Measurements from ENCODE around the gene IER3. TPM values are rescaled to one million over a fixed set of nuclear protein-coding genes. Genes with fewer than 3 reads are reported as not detected.

The IER3 gene
- total and polyA plus RNA-seq, 9 of the 15 experiments (the other 6 are each of a cell fraction or from before 2014, with no cell fraction given) = 1.5 to 30.0 (median 11.5) TPM

- peak; percentile 92 for TF ChIP-seq NKRF (IDR thresholded peaks at IDR 0.05; ENCODE audit: borderline replicate concordance)
- peak; percentile 58 for TF ChIP-seq HNRNPK (IDR thresholded peaks at IDR 0.05; ENCODE audit: low read depth, low read length, poor library complexity, severe bottlenecking)
- peak; percentile 94 for TF ChIP-seq ZNF384 (IDR thresholded peaks at IDR 0.05; ENCODE audit: low read depth, low read length)
- TF ChIP-seq RBM15 (IDR thresholded peaks at IDR 0.05; ENCODE audit: insufficient read depth, low read length) = no peak
- TF ChIP-seq GTF2B (IDR thresholded peaks at IDR 0.05; ENCODE audit: extremely low read depth, insufficient read length) = no peak
- peak; percentile 53 for TF ChIP-seq MTA3 (IDR thresholded peaks at IDR 0.05; ENCODE audit: borderline replicate concordance)
- TF ChIP-seq, protein P1, sequence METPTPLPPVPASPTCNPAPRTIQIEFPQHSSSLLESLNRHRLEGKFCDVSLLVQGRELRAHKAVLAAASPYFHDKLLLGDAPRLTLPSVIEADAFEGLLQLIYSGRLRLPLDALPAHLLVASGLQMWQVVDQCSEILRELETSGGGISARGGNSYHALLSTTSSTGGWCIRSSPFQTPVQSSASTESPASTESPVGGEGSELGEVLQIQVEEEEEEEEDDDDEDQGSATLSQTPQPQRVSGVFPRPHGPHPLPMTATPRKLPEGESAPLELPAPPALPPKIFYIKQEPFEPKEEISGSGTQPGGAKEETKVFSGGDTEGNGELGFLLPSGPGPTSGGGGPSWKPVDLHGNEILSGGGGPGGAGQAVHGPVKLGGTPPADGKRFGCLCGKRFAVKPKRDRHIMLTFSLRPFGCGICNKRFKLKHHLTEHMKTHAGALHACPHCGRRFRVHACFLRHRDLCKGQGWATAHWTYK (CRISPR knock-in tag; IDR thresholded peaks at IDR 0.05) = peak; percentile 90
- no peak for TF ChIP-seq MBD1 (CRISPR knock-in tag; IDR thresholded peaks at IDR 0.05)
- TF ChIP-seq, protein P2, sequence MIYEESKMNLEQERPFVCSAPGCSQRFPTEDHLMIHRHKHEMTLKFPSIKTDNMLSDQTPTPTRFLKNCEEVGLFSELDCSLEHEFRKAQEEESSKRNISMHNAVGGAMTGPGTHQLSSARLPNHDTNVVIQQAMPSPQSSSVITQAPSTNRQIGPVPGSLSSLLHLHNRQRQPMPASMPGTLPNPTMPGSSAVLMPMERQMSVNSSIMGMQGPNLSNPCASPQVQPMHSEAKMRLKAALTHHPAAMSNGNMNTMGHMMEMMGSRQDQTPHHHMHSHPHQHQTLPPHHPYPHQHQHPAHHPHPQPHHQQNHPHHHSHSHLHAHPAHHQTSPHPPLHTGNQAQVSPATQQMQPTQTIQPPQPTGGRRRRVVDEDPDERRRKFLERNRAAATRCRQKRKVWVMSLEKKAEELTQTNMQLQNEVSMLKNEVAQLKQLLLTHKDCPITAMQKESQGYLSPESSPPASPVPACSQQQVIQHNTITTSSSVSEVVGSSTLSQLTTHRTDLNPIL (CRISPR knock-in tag; IDR thresholded peaks at IDR 0.05) = no peak; the same call in 1 of the 2 replicates
- peak; percentile 88 for TF ChIP-seq HNRNPH1 (optimal IDR thresholded peaks at IDR 0.05; ENCODE audit: low read depth, low read length)
- TF ChIP-seq TGIF2 (CRISPR knock-in tag; IDR thresholded peaks at IDR 0.05) = peak; percentile 86; the same call in 1 of the 2 replicates
- peak; percentile 95 for TF ChIP-seq MAX (CRISPR knock-in tag; IDR thresholded peaks at IDR 0.05)
- no peak; the same call in 1 of the 2 replicates for TF ChIP-seq ZNF263 (CRISPR knock-in tag; IDR thresholded peaks at IDR 0.05; ENCODE audit: borderline replicate concordance)
- TF ChIP-seq ZNF589 (CRISPR knock-in tag; IDR thresholded peaks at IDR 0.05; ENCODE audit: low read depth) = no peak
- TF ChIP-seq HDGF (IDR thresholded peaks at IDR 0.05) = peak; percentile 80
Measured at GRCh38 chr6:30721198-30722024, 22.9 kb downstream of the IER3 start (continued).
